ENCODE measurements around the gene PAX8. TPM values are rescaled to one million over a fixed set of nuclear protein-coding genes. Genes with fewer than 3 reads are reported as not detected.
"Not testable (repeated sequence)": the region's sequence is repeated elsewhere in the genome, so short reads cannot be mapped to it uniquely, and the experiment has no call there.

PAX8 gene
- total RNA-seq, 4 donors from 2014 or later: 2.3 to 7.7 (median 5.6) TPM

DNA sequence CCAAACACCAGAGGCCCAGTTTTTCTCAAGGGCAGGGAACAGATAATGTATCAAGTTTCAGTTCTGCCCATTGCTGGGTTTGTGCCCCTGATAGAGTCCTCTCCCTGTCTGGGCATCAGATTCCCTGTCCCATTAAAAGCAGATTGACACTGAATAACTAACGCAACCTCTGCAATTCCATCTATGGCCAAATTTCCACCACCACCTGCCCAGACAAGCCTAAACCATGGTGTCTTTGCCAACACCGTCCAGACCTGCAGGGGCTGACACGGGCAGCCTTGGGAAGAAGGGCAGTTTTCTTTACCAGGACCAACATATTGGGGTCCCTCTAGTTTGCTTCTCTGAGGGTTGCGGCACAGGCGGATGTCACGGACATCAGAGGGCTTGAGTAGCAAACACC is 26.4 kb upstream of the PAX8 start:
- H3K27me3 ChIP-seq: no peaks in the 10 kb centered on the region
- DNase-seq (ENCODE audit: low spot score in 2 of 2): no peak
- H3K27ac ChIP-seq: no peak overlapping the region
- H3K36me3 ChIP-seq: no peaks in the 10 kb centered on the region
- WGBS: 73% methylated on average over 6 of the region's 6 CpGs
- no peaks in the 10 kb centered on the region for H3K9me3 ChIP-seq
- H3K4me3 ChIP-seq: no peak overlapping the region
- TF ChIP-seq POLR2AphosphoS5 (IDR thresholded peaks at IDR 0.05): no peak
- TF ChIP-seq POLR2A (IDR thresholded peaks at IDR 0.05): no peak
- no peak for TF ChIP-seq EP300 (IDR thresholded peaks at IDR 0.05)
- TF ChIP-seq, protein P1, sequence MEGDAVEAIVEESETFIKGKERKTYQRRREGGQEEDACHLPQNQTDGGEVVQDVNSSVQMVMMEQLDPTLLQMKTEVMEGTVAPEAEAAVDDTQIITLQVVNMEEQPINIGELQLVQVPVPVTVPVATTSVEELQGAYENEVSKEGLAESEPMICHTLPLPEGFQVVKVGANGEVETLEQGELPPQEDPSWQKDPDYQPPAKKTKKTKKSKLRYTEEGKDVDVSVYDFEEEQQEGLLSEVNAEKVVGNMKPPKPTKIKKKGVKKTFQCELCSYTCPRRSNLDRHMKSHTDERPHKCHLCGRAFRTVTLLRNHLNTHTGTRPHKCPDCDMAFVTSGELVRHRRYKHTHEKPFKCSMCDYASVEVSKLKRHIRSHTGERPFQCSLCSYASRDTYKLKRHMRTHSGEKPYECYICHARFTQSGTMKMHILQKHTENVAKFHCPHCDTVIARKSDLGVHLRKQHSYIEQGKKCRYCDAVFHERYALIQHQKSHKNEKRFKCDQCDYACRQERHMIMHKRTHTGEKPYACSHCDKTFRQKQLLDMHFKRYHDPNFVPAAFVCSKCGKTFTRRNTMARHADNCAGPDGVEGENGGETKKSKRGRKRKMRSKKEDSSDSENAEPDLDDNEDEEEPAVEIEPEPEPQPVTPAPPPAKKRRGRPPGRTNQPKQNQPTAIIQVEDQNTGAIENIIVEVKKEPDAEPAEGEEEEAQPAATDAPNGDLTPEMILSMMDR (IDR thresholded peaks at IDR 0.05): no peak
- H3K4me1 ChIP-seq: peaks cover 9% of the 10 kb centered on the region

DNA sequence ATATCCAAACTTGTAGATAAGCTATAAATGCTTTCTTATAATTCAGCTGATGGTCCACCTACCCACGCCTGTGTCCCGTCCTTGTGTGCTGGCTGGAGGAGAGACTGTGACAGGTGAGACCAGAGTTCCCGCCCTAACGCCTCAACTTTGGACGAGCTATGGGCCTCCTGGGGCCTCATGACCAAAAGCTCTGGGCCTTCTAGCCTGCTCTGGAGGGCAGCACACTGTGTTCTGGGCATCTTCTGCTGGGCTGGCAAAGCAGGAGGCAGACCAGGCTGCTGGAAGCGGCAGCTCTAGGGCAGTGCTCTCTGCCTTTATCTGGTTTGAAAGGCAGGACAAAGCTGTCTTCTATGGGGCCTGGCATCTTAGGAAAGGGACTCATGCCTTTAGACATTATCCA is 26.0 kb upstream of the PAX8 start:
- 90% methylated on average over 6 of the region's 6 CpGs for WGBS
- no peaks in the 10 kb centered on the region for H3K27me3 ChIP-seq
- no peak for DNase-seq (ENCODE audit: low spot score in 2 of 2)
- H3K36me3 ChIP-seq: no peaks in the 10 kb centered on the region
- H3K27ac ChIP-seq: no peak overlapping the region
- no peaks in the 10 kb centered on the region for H3K9me3 ChIP-seq
- TF ChIP-seq, protein P1 (IDR thresholded peaks at IDR 0.05): no peak
- H3K4me1 ChIP-seq: peaks cover 9% of the 10 kb centered on the region
- H3K4me3 ChIP-seq: no peak overlapping the region

DNA sequence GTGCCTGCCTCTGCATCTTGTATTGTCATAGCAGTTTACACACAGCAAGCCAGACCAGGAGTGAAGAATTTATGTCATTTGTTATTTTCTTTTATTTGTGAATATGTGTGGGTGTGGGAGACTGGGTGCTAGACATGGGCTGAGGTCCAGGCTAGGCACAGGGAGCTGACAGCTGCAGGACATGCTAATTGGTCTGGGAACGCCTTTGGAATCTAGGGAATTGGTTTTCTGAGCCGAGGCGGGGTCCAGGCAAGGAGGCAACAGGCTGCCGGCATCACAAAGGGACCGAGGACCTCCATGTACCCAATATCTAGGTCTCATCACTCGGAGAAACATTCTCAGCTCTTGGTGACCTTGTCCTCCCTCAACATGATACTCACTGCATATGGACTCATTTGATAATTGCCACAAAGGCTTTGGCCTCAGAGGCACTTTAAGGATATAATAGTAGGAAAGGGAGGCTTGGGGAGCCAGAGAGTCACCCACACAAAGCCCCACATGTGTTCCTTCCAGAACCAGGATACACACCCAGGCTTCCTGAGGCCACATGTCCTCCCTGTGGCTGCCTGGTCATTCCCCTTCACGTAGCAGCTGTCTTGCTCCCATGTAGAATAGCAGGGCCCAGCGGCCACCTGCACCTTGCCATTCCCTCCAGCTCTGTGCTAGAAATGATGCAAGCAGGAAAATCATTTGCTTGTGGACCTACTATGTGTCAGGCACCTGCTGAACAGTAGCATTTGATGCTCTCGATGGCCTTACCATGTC is 23.7 kb upstream of the PAX8 start:
- H3K27ac ChIP-seq; H3K36me3 ChIP-seq; H3K9me3 ChIP-seq; H3K4me1 ChIP-seq; DNase-seq (ENCODE audit: low spot score in 2 of 2); H3K27me3 ChIP-seq; H3K4me3 ChIP-seq: not testable (repeated sequence)
- 95% methylated on average over 8 of the region's 9 CpGs for WGBS

DNA sequence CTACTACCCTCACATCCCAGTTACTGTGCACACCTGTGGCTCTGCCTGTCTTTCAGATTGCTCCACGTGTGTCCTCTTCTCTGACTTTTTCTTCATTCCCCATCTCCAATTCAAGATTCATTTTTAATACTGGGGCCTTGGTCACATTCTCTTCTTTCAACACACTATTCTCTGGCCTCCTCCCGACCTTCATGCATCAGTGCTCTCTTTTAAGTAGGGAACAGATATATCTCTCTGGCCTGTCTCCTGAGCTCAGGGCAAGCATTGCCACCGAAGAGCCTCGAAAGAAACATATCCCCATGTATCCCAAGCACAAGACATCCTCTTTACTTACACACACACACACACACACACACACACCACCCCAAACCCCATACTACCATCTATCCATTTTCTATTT is 21.6 kb upstream of the PAX8 start:
- no peaks in the 10 kb centered on the region for H3K36me3 ChIP-seq
- DNase-seq (ENCODE audit: low spot score in 2 of 2): no peak
- TF ChIP-seq POLR2A (IDR thresholded peaks at IDR 0.05): no peak
- TF ChIP-seq, protein P1 (IDR thresholded peaks at IDR 0.05): no peak
- TF ChIP-seq EP300 (IDR thresholded peaks at IDR 0.05): no peak
- TF ChIP-seq POLR2AphosphoS5 (IDR thresholded peaks at IDR 0.05): no peak
- no peaks in the 10 kb centered on the region for H3K4me1 ChIP-seq
- H3K27me3 ChIP-seq: no peaks in the 10 kb centered on the region
- H3K4me3 ChIP-seq: no peak overlapping the region
- H3K9me3 ChIP-seq: no peaks in the 10 kb centered on the region
- no peak overlapping the region for H3K27ac ChIP-seq
- 94% methylated on average over 4 of the region's 4 CpGs for WGBS

DNA sequence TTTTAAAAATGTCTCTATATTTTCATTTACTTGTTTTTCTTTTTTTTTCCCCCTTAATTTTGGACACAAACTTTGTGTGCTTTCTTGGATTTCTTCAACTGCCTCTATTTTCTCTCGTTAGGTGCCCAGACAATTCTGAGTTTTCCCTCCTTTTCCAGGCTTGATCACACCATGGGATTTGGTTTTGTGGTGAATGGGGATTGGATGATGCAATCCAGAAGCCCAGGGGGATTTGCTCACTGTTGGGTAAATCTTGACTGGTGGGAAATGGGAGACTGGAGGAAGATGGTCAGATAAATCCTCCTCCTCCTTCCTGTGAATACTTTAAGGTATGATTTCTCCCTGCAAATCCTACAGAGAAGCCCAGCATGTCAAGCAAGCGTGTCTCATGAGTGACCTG is 19.5 kb upstream of the PAX8 start:
- Histone ChIP-seq H3K4me1 (no peaks in the 10 kb centered on the region), H3K27me3 (no peaks in the 10 kb centered on the region), H3K4me3 (no peak overlapping the region), H3K36me3 (no peaks in the 10 kb centered on the region), H3K9me3 (no peaks in the 10 kb centered on the region), H3K27ac (no peak overlapping the region)
- no peak for DNase-seq (ENCODE audit: low spot score in 2 of 2)
- no peak for TF ChIP-seq POLR2AphosphoS5 (IDR thresholded peaks at IDR 0.05)
- TF ChIP-seq EP300 (IDR thresholded peaks at IDR 0.05): no peak
- no peak for TF ChIP-seq POLR2A (IDR thresholded peaks at IDR 0.05)
- TF ChIP-seq, protein P1 (IDR thresholded peaks at IDR 0.05): no peak
- WGBS: 94% methylated on average over 2 of the region's 2 CpGs

DNA sequence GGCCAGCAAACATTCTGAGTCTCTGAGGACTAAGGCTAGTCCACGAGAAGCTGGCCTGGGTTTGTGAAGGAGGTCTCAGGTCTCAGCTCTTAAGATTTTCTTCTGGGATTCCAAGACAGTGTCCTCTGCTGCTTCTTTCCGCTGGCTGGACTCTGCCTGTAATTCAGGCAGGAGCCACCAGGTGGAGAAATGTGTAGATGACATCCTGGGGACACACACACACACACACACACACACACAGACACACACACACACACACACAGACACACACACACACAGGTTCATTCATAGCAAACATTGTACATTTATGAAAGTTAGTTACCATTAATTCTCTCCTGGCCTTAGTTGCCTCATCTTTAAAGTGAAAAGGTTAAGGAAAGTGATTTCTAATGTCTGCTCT is 18.9 kb upstream of the PAX8 start:
- H3K27ac ChIP-seq; H3K9me3 ChIP-seq; DNase-seq (ENCODE audit: low spot score in 2 of 2); H3K36me3 ChIP-seq; H3K4me3 ChIP-seq; H3K4me1 ChIP-seq; H3K27me3 ChIP-seq: not testable (repeated sequence)
- WGBS: 30% methylated on average over 2 of the region's 2 CpGs

Measured in suprapubic skin (tissue), 4 donors.